B cell (primary cell): ENCODE results near the gene MRPL46. TPM values are rescaled to one million over a fixed set of nuclear protein-coding genes. Genes with fewer than 3 reads are reported as not detected.

Experiments used
- ATAC-seq: fragments of 200-7000 bp; cut with Tn5 transposase; one replicate; pipeline ENCODE4 v1.10.0; 2021; ENCODE audit warnings: low read depth, mild to moderate bottlenecking, moderate number of reproducible peaks, moderate library complexity
- CTCF ChIA-PET: fragments of 350-600 bp; sonication (Branson Sonifier 250); formaldehyde crosslinking; loops from one replicate; lab custom pipeline; 2021; ENCODE audit warnings: antibody characterized with exemption, inconsistent platforms; lab: Charles Lee
- POLR2A ChIA-PET: fragments of 350-600 bp; sonication (Branson Sonifier 250); formaldehyde crosslinking; loops from one replicate; lab custom pipeline; 2021; ENCODE audit warnings: antibody characterized with exemption; lab: Charles Lee
- DNase-seq: peaks from one replicate; pipeline ENCODE4 v3.0.0; 2013
- H2AFZ ChIP-seq: 2 replicates; pipeline ENCODE4 v1.6.1; 2012; ENCODE audit warnings: mild to moderate bottlenecking, low read depth, low read length; ENCODE audit not compliant: insufficient read depth, poor library complexity, severe bottlenecking
- H3K27ac ChIP-seq, 2 donors: 1 replicate in 1 of 2; 2 replicates in 1 of 2; pipeline ENCODE4 v1.5.1; 2012 to 2013; ENCODE audit warnings: low read length in 2 of 2, mild to moderate bottlenecking in 2 of 2, moderate library complexity in 1 of 2
- H3K27me3 ChIP-seq, 4 experiments: fragments of 200-600 bp in 1 of 4; sonication (generic) in 1 of 4; replicated peaks in 1 of 4; 1 replicate in 2 of 4; 2 replicates in 2 of 4; pipeline versions ENCODE4 v1.6.1 to v1.7.0; 2013 to 2016; ENCODE audit warnings: low read length in 3 of 4, mild to moderate bottlenecking in 2 of 4, mixed read lengths in 1 of 4, moderate library complexity in 1 of 4; ENCODE audit not compliant: insufficient read depth in 4 of 4, control insufficient read depth in 3 of 4; ENCODE audit errors: control extremely low read depth in 1 of 4
- H3K36me3 ChIP-seq, 2 experiments: replicated peaks in 1 of 2; 1 replicate in 1 of 2; 2 replicates in 1 of 2; pipeline versions ENCODE4 v1.6.1 to v1.7.1; 2013; ENCODE audit warnings: low read length in 1 of 2; ENCODE audit not compliant: insufficient read depth in 2 of 2, control insufficient read depth in 1 of 2; ENCODE audit errors: control extremely low read depth in 1 of 2, extremely low read depth in 1 of 2
- H3K4me1 ChIP-seq, 2 donors: fragments of 200-600 bp in 1 of 2; sonication (generic) in 1 of 2; 1 replicate in 1 of 2; 2 replicates in 1 of 2; pipeline versions ENCODE4 v1.5.1 to v1.6.1; 2013 to 2017; ENCODE audit warnings: low read length in 2 of 2; ENCODE audit not compliant: control insufficient read depth in 2 of 2, insufficient read depth in 2 of 2
- H3K4me2 ChIP-seq: replicated peaks from 2 replicates; pipeline ENCODE3; 2012; ENCODE audit warnings: mild to moderate bottlenecking, low read depth, low read length; ENCODE audit not compliant: poor library complexity, severe bottlenecking
- H3K4me3 ChIP-seq, 5 experiments: fragments of 200-600 bp in 1 of 5; sonication (generic) in 1 of 5; 1 replicate in 3 of 5; 2 replicates in 2 of 5; pipeline versions ENCODE4 v1.5.1 to v1.7.0; 2011 to 2016; ENCODE audit warnings: low read length in 4 of 5, mild to moderate bottlenecking in 4 of 5, low read depth in 2 of 5, control low read depth in 1 of 5, moderate library complexity in 1 of 5; ENCODE audit not compliant: insufficient read depth in 1 of 5; ENCODE audit errors: control extremely low read depth in 1 of 5, extremely low read depth in 1 of 5
- H3K79me2 ChIP-seq: fragments of 200-600 bp; sonication (generic); one replicate; pipeline ENCODE4 v1.6.0; 2016; ENCODE audit warnings: low read length; ENCODE audit not compliant: control insufficient read depth, insufficient read depth
- H3K9ac ChIP-seq: fragments of 200-600 bp; sonication (generic); 2 replicates; pipeline ENCODE4 v1.6.1; 2017; ENCODE audit warnings: mild to moderate bottlenecking, low read length, moderate library complexity
- H3K9me3 ChIP-seq, 3 donors: one replicate each; pipeline versions ENCODE4 v1.6.1 to v1.7.1; 2013; ENCODE audit warnings: low read length in 2 of 3; ENCODE audit not compliant: control insufficient read depth in 2 of 3, insufficient read depth in 1 of 3; ENCODE audit errors: control extremely low read depth in 1 of 3
- H4K20me1 ChIP-seq: 2 replicates; pipeline ENCODE4 v1.6.0; 2012; ENCODE audit warnings: mild to moderate bottlenecking, low read length; ENCODE audit not compliant: insufficient read depth, control insufficient read depth, poor library complexity, severe bottlenecking
- H3K27ac Mint-ChIP-seq: one replicate; pipeline ENCODE4 v1.8.0; 2021; ENCODE audit warnings: mixed read lengths
- H3K27me3 Mint-ChIP-seq: one replicate; pipeline ENCODE4 v1.8.0; 2021; ENCODE audit warnings: mixed read lengths
- H3K4me1 Mint-ChIP-seq: one replicate; pipeline ENCODE4 v1.8.0; 2021; ENCODE audit warnings: mixed read lengths
- H3K4me3 Mint-ChIP-seq: one replicate; pipeline ENCODE4 v1.8.0; 2021; ENCODE audit warnings: mixed read lengths
- H3K9me3 Mint-ChIP-seq: one replicate; pipeline ENCODE4 v1.8.0; 2022; ENCODE audit warnings: mixed read lengths; ENCODE audit not compliant: insufficient read depth
- CTCF ChIP-seq: fragments of 200-600 bp; IDR thresholded peaks from one replicate; pipeline ENCODE4 v1.8.0; 2022; ENCODE audit warnings: antibody characterized with exemption, mild to moderate bottlenecking
- EZH2 ChIP-seq: IDR thresholded peaks from 2 replicates; pipeline ENCODE4 v1.6.1; 2012; ENCODE audit warnings: borderline replicate concordance, low read depth, mild to moderate bottlenecking, moderate library complexity, low read length; ENCODE audit not compliant: insufficient read depth, poor library complexity, severe bottlenecking
- WGBS: methylation state at CpG from one replicate; pipeline ENCODE4 v1.1.5; 2013; ENCODE audit warnings: missing lambda C conversion rate; ENCODE audit not compliant: insufficient coverage; 5-methylcytosine and 5-hydroxymethylcytosine counted together
- intact Hi-C: fragments of 100-400 bp; cut with micrococcal nuclease; formaldehyde crosslinking; loops from one replicate; pipeline ENCODE4 v1.10.0; 2022
- polyA plus RNA-seq: library from polyadenylated mRNA; depleted of rRNA; stranded (reverse); fragments of >200 nt; gene quantifications from 2 replicates; pipeline ENCODE4 v1.2.3, GENCODE V29; 2012
- total RNA-seq, 2 donors: library from RNA; stranded (reverse); fragments of 120-200 nt in 1 of 2; gene quantifications; 1 replicate in 1 of 2; 2 replicates in 1 of 2; pipeline versions ENCODE4 v1.2.3 to v1.2.4, GENCODE V29; 2013 to 2022

The MRPL46 gene
- total and polyA plus RNA-seq, 2 donors (not counting 1 experiment from before 2014, with no cell fraction given): 14.3 to 24.6 TPM

GRCh38 chr15:88479169-88479568 lies 12.0 kb upstream of the MRPL46 start:
- ChIA-PET CTCF (no interaction called here), POLR2A (no interaction called here)
- intact Hi-C loops: loop anchor here (5.0 kb wide), 1 partner anchor 538 kb away; no protein-coding TSS in a partner anchor
- H3K79me2 ChIP-seq: no peaks in the 10 kb centered on the region
- H2AFZ ChIP-seq: no peak overlapping the region
- H3K4me3 ChIP-seq: no peak overlapping the region
- H3K4me3 Mint-ChIP-seq: no peak overlapping the region
- H3K9me3 Mint-ChIP-seq: no peaks in the 10 kb centered on the region
- H3K36me3 ChIP-seq: peaks cover 0 to 29% of the 10 kb centered on the region in 2 experiments
- H3K27me3 Mint-ChIP-seq: no peaks in the 10 kb centered on the region
- no peaks in the 10 kb centered on the region for H3K4me1 ChIP-seq
- H3K4me1 Mint-ChIP-seq: peaks cover 5% of the 10 kb centered on the region
- ATAC-seq (no peak), DNase-seq (no peak)
- no peak overlapping the region for H3K9ac ChIP-seq
- WGBS: no CpG with 5 or more reads among the region's 3 CpGs
- H3K27ac Mint-ChIP-seq: no peak overlapping the region
- H4K20me1 ChIP-seq: no peaks in the 10 kb centered on the region
- no peak for TF ChIP-seq CTCF
- TF ChIP-seq EZH2: no peak
- H3K4me2 ChIP-seq: no peak overlapping the region
- H3K27ac ChIP-seq: no peak overlapping the region
- H3K9me3 ChIP-seq: no peaks in the 10 kb centered on the region
- no peaks in the 10 kb centered on the region for H3K27me3 ChIP-seq

GRCh38 chr15:88477904-88478303 lies 10.7 kb upstream of the MRPL46 start:
- H3K4me3 Mint-ChIP-seq: no peak overlapping the region
- ChIA-PET CTCF (interaction anchor here (0.9 to 1.4 kb wide), 2 partner anchors 187 to 223 kb away, joined by 3 read pairs; no protein-coding TSS in a partner anchor), POLR2A (interaction anchor here (0.6 kb wide), 1 partner anchor 9 kb away, joined by 6 read pairs; no protein-coding TSS in a partner anchor)
- no peaks in the 10 kb centered on the region for H3K9me3 ChIP-seq
- H3K27ac ChIP-seq: no peak overlapping the region
- peaks cover 2 to 36% of the 10 kb centered on the region in 2 experiments for H3K36me3 ChIP-seq
- H3K9me3 Mint-ChIP-seq: no peaks in the 10 kb centered on the region
- intact Hi-C loops: loop anchor here (2.0 to 5.0 kb wide), 2 partner anchors 187 to 539 kb away; no protein-coding TSS in a partner anchor
- H3K4me1 Mint-ChIP-seq: peaks cover 5% of the 10 kb centered on the region
- no peaks in the 10 kb centered on the region for H3K27me3 ChIP-seq
- H3K9ac ChIP-seq: no peak overlapping the region
- WGBS: 100% methylated on average over 2 of the region's 5 CpGs
- H3K27me3 Mint-ChIP-seq: no peaks in the 10 kb centered on the region
- no peak overlapping the region for H2AFZ ChIP-seq
- no peak for DNase-seq
- no peak overlapping the region for H3K27ac Mint-ChIP-seq
- H3K79me2 ChIP-seq: no peaks in the 10 kb centered on the region
- H4K20me1 ChIP-seq: no peaks in the 10 kb centered on the region
- no peak overlapping the region for H3K4me3 ChIP-seq
- no peaks in the 10 kb centered on the region for H3K4me1 ChIP-seq
- ATAC-seq: no peak
- no peak overlapping the region for H3K4me2 ChIP-seq
- TF ChIP-seq CTCF (no peak), EZH2 (no peak)
